K562 (cell line): ENCODE measurements around the gene GALNS. TPM values are rescaled to one million over a fixed set of nuclear protein-coding genes. Genes with fewer than 3 reads are reported as not detected.
A peak's percentile ranks its signal among the peaks of the same experiment; 100 is the strongest.

Source experiments
- CEBPG ChIP-seq, 3 experiments: fragments of 200-800 bp in 1 of 3; sonication (Bioruptor generic) in 1 of 3; sonication (generic) in 1 of 3; formaldehyde crosslinking in 1 of 3; IDR thresholded peaks in 2 of 3; conservative IDR thresholded peaks in 1 of 3; 2 replicates each; pipeline versions ENCODE4 v1.6.1 to v1.8.0; 2016 to 2022; ENCODE audit warnings: missing compliant biosample characterization in 2 of 3, missing genetic modification characterization in 2 of 3, mild to moderate bottlenecking in 1 of 3, missing genetic modification reagents in 1 of 3
- CSDE1 ChIP-seq, 2 experiments: fragments of 450-650 bp; IDR thresholded peaks; 2 replicates each; pipeline ENCODE4 v1.6.1; 2016; ENCODE audit warnings: mild to moderate bottlenecking in 1 of 2
- CTCF ChIP-seq, 3 experiments: IDR thresholded peaks in 2 of 3; conservative IDR thresholded peaks in 1 of 3; 2 replicates each; pipeline ENCODE4 v1.5.1; 2011 to 2012; ENCODE audit warnings: low read length in 3 of 3, mild to moderate bottlenecking in 3 of 3, control low read depth in 2 of 3, improper control_type of control experiment in 1 of 3, inconsistent platforms in 1 of 3, low read depth in 1 of 3, mixed read lengths in 1 of 3, moderate library complexity in 1 of 3; ENCODE audit not compliant: insufficient read depth in 2 of 3
- FOXA3 ChIP-seq, 2 experiments: fragments of 450-650 bp in 1 of 2; sonication (generic) in 1 of 2; formaldehyde crosslinking; IDR thresholded peaks in 1 of 2; conservative IDR thresholded peaks in 1 of 2; 2 replicates each; pipeline versions ENCODE4 v1.4.0 to v1.8.0; 2020 to 2022; ENCODE audit warnings: mild to moderate bottlenecking in 2 of 2, missing genetic modification reagents in 1 of 2
- MEIS2 ChIP-seq: fragments of 450-650 bp; IDR thresholded peaks from 2 replicates; pipeline ENCODE4 v1.6.1; 2014; ENCODE audit warnings: mild to moderate bottlenecking; ENCODE audit not compliant: partially characterized antibody
- MTF1 ChIP-seq: fragments of 250-450 bp; sonication (Bioruptor Pico); IDR thresholded peaks from 2 replicates; pipeline ENCODE4 v1.9.0; 2021; ENCODE audit warnings: moderate library complexity, mild to moderate bottlenecking, inconsistent platforms, borderline replicate concordance
- PPARD ChIP-seq: fragments of 250-450 bp; sonication (Bioruptor Pico); IDR thresholded peaks from 2 replicates; pipeline ENCODE4 v1.8.0; 2022; ENCODE audit warnings: inconsistent platforms, mild to moderate bottlenecking, moderate library complexity
- RBM22 ChIP-seq: fragments of 200-400 bp; formaldehyde crosslinking; IDR thresholded peaks from 2 replicates; pipeline ENCODE4 v1.6.1; 2018; ENCODE audit warnings: low read length, low read depth; ENCODE audit not compliant: poor library complexity, severe bottlenecking
- SMARCA4 ChIP-seq: fragments of 450-650 bp; IDR thresholded peaks from 2 replicates; pipeline ENCODE4 v1.6.1; 2016
- ZFPM2 ChIP-seq: fragments of 250-450 bp; sonication (Bioruptor Pico); IDR thresholded peaks from 2 replicates; pipeline ENCODE4 v1.5.1; 2022; ENCODE audit warnings: mild to moderate bottlenecking
- ZNF263 ChIP-seq: sonication (generic); formaldehyde crosslinking; IDR thresholded peaks from 2 replicates; pipeline ENCODE4 v1.8.0; 2022; ENCODE audit warnings: mild to moderate bottlenecking, missing genetic modification reagents, borderline replicate concordance
- ZNF324 ChIP-seq: fragments of 250-450 bp; sonication (Bioruptor Pico); IDR thresholded peaks from 2 replicates; pipeline ENCODE4 v1.4.0; 2020; ENCODE audit warnings: mild to moderate bottlenecking
- ZNF766 ChIP-seq: fragments of 200-800 bp; sonication (Bioruptor generic); conservative IDR thresholded peaks from 2 replicates; pipeline ENCODE4 v1.6.1; 2016; ENCODE audit warnings: missing genetic modification characterization, missing compliant biosample characterization
- polyA plus RNA-seq, 8 experiments: library from polyadenylated mRNA; depleted of rRNA in 4 of 8; stranded (reverse) in 5 of 8; unstranded in 3 of 8; fragments of >200 nt; fragmentation: Nextera tagmentation in 2 of 8; fragmentation: Illumina TruSeq in 1 of 8; extraction: Ambion mirVana in 2 of 8; extraction: Trizol in 1 of 8; gene quantifications; 2 replicates each; pipeline versions ENCODE4 v1.2.1 to v1.2.3, GENCODE V29; 2011 to 2014; ENCODE audit warnings: inconsistent platforms in 1 of 8, missing spikeins in 1 of 8
- total RNA-seq, 7 experiments: library from RNA; depleted of rRNA in 6 of 7; stranded (reverse); fragments of >200 nt in 6 of 7; fragmentation: Illumina TruSeq in 2 of 7; extraction: Trizol in 2 of 7; gene quantifications; 2 replicates each; pipeline versions ENCODE4 v1.2.1 to v1.2.3, GENCODE V29; 2011 to 2021; ENCODE audit warnings: low replicate concordance in 1 of 7
- TF ChIP-seq, protein P1 (sequence below): fragments of 450-650 bp; IDR thresholded peaks from 2 replicates; pipeline ENCODE4 v1.7.0; 2016; ENCODE audit warnings: borderline replicate concordance
- TF ChIP-seq, protein P2 (sequence below): sonication (generic); formaldehyde crosslinking; IDR thresholded peaks from 2 replicates; pipeline ENCODE4 v1.8.0; 2023; ENCODE audit warnings: missing genetic modification reagents, mild to moderate bottlenecking, borderline replicate concordance

The GALNS gene
- total and polyA plus RNA-seq, 9 of the 15 experiments (the other 6 are each of a cell fraction or from before 2014, with no cell fraction given), result 0.38 to 13.2 (median 4.3) TPM

- TF ChIP-seq ZFPM2 (CRISPR knock-in tag), result no peak
- no peak for TF ChIP-seq PPARD (CRISPR knock-in tag)
- TF ChIP-seq, protein P1, sequence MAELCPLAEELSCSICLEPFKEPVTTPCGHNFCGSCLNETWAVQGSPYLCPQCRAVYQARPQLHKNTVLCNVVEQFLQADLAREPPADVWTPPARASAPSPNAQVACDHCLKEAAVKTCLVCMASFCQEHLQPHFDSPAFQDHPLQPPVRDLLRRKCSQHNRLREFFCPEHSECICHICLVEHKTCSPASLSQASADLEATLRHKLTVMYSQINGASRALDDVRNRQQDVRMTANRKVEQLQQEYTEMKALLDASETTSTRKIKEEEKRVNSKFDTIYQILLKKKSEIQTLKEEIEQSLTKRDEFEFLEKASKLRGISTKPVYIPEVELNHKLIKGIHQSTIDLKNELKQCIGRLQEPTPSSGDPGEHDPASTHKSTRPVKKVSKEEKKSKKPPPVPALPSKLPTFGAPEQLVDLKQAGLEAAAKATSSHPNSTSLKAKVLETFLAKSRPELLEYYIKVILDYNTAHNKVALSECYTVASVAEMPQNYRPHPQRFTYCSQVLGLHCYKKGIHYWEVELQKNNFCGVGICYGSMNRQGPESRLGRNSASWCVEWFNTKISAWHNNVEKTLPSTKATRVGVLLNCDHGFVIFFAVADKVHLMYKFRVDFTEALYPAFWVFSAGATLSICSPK, result no peak
- TF ChIP-seq RBM22, result no peak
- peak; percentile 50; the same call in 1 of the 2 replicates for TF ChIP-seq ZNF263 (CRISPR knock-in tag)
- no peak for TF ChIP-seq CSDE1 (IDR thresholded peaks at IDR 0.05)
- peak in 1 of 2 experiments; percentile 64; a peak in 1 of 4 replicates for TF ChIP-seq FOXA3 (CRISPR knock-in tag; conservative IDR thresholded peaks at IDR 0.05 in 1 of 2, IDR thresholded peaks at IDR 0.05 in 1 of 2)
- TF ChIP-seq MEIS2, result peak; percentile 87
- TF ChIP-seq SMARCA4, result peak; percentile 77; the same call in 1 of the 2 replicates
- TF ChIP-seq CEBPG (CRISPR knock-in tag; IDR thresholded peaks at IDR 0.05), result peak; percentile 91
- TF ChIP-seq CEBPG (tag; conservative IDR thresholded peaks at IDR 0.05 in 1 of 2, IDR thresholded peaks at IDR 0.05 in 1 of 2), result peak in 1 of 2 experiments; percentile 38; a peak in 1 of 4 replicates
- TF ChIP-seq, protein P2, sequence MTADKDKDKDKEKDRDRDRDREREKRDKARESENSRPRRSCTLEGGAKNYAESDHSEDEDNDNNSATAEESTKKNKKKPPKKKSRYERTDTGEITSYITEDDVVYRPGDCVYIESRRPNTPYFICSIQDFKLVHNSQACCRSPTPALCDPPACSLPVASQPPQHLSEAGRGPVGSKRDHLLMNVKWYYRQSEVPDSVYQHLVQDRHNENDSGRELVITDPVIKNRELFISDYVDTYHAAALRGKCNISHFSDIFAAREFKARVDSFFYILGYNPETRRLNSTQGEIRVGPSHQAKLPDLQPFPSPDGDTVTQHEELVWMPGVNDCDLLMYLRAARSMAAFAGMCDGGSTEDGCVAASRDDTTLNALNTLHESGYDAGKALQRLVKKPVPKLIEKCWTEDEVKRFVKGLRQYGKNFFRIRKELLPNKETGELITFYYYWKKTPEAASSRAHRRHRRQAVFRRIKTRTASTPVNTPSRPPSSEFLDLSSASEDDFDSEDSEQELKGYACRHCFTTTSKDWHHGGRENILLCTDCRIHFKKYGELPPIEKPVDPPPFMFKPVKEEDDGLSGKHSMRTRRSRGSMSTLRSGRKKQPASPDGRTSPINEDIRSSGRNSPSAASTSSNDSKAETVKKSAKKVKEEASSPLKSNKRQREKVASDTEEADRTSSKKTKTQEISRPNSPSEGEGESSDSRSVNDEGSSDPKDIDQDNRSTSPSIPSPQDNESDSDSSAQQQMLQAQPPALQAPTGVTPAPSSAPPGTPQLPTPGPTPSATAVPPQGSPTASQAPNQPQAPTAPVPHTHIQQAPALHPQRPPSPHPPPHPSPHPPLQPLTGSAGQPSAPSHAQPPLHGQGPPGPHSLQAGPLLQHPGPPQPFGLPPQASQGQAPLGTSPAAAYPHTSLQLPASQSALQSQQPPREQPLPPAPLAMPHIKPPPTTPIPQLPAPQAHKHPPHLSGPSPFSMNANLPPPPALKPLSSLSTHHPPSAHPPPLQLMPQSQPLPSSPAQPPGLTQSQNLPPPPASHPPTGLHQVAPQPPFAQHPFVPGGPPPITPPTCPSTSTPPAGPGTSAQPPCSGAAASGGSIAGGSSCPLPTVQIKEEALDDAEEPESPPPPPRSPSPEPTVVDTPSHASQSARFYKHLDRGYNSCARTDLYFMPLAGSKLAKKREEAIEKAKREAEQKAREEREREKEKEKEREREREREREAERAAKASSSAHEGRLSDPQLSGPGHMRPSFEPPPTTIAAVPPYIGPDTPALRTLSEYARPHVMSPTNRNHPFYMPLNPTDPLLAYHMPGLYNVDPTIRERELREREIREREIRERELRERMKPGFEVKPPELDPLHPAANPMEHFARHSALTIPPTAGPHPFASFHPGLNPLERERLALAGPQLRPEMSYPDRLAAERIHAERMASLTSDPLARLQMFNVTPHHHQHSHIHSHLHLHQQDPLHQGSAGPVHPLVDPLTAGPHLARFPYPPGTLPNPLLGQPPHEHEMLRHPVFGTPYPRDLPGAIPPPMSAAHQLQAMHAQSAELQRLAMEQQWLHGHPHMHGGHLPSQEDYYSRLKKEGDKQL (CRISPR knock-in tag), result no peak
- peak; percentile 41; the same call in 1 of the 2 replicates for TF ChIP-seq ZNF324
- TF ChIP-seq MTF1, result no peak
- 0 out of 6 replicates have a peak, but pooled peaks of 1 of the 3 experiments have one; percentile 2 for TF ChIP-seq CTCF (IDR thresholded peaks at IDR 0.05 in 2 of 3, conservative IDR thresholded peaks at IDR 0.05 in 1 of 3; ENCODE audit: insufficient read depth in 2 of 3, low read depth in 1 of 3, low read length in 3 of 3)
- TF ChIP-seq ZNF766, result peak; percentile 73
Observed at GRCh38 chr16:88799569-88800276, 57.0 kb downstream of the GALNS start (continued).
